IMR-90 (cell line): Measurements from ENCODE around the gene SYT5. TPM values are rescaled to one million over a fixed set of nuclear protein-coding genes. Genes with fewer than 3 reads are reported as not detected.

ENCODE experiments used
- ATAC-seq: fragments of 200-7000 bp; cut with Tn5 transposase; 2 replicates; pipeline ENCODE4 v1.9.1; 2020; ENCODE audit warnings: low read depth, mild to moderate bottlenecking, moderate library complexity
- BruUV-seq: library from RNA; stranded (reverse); fragments of 400-500 nt; replicated peaks from 2 replicates; lab custom pipeline; 2021; lab: Mats Ljungman, UMichigan
- CTCF ChIA-PET: fragments of 300-600 bp; formaldehyde crosslinking; extraction: SDS; loops from one replicate; lab custom pipeline; 2021; ENCODE audit warnings: antibody characterized with exemption; lab: Yijun Ruan, JAX
- POLR2A ChIA-PET: fragments of 300-600 bp; sonication (Branson Sonifier 250); formaldehyde crosslinking; loops from one replicate; lab custom pipeline; 2022; ENCODE audit warnings: antibody characterized with exemption; ENCODE audit not compliant: unreplicated experiment; lab: Charles Lee
- DNase-seq: peaks from one replicate; pipeline ENCODE4 v3.0.0; 2013
- H2AFZ ChIP-seq: replicated peaks from 2 replicates; pipeline ENCODE3; 2013; ENCODE audit warnings: low read length, mild to moderate bottlenecking; ENCODE audit not compliant: poor library complexity
- H2AK5ac ChIP-seq: 2 replicates; pipeline ENCODE4 v1.6.1; 2013; ENCODE audit warnings: low read depth, low read length, inconsistent platforms
- H2AK9ac ChIP-seq: replicated peaks from 2 replicates; pipeline ENCODE3; 2013; ENCODE audit warnings: mild to moderate bottlenecking, low read depth, low read length, moderate library complexity; ENCODE audit not compliant: poor library complexity
- H2BK120ac ChIP-seq: 2 replicates; pipeline ENCODE4 v1.6.1; 2013; ENCODE audit warnings: low read depth, low read length, inconsistent platforms
- H2BK15ac ChIP-seq: 3 replicates; pipeline ENCODE4 v1.6.1; 2013; ENCODE audit warnings: low read depth, low read length, inconsistent platforms
- H2BK20ac ChIP-seq: 2 replicates; pipeline ENCODE4 v1.6.1; 2013; ENCODE audit warnings: low read depth, mild to moderate bottlenecking, inconsistent platforms, low read length, moderate library complexity
- H2BK5ac ChIP-seq: 2 replicates; pipeline ENCODE4 v1.6.1; 2013; ENCODE audit warnings: mild to moderate bottlenecking, low read depth, low read length, inconsistent platforms; ENCODE audit not compliant: poor library complexity, severe bottlenecking
- H3K14ac ChIP-seq: replicated peaks from 2 replicates; pipeline ENCODE4 v1.6.1; 2013; ENCODE audit warnings: low read depth, low read length, inconsistent platforms
- H3K18ac ChIP-seq: 2 replicates; pipeline ENCODE4 v1.6.1; 2013; ENCODE audit warnings: low read depth, low read length, control low read depth
- H3K23ac ChIP-seq: 2 replicates; pipeline ENCODE4 v1.6.1; 2013; ENCODE audit warnings: low read depth, low read length, inconsistent platforms
- H3K27ac ChIP-seq: 2 replicates; pipeline ENCODE4 v1.5.1; 2013; ENCODE audit warnings: mild to moderate bottlenecking, control low read depth, low read length; ENCODE audit not compliant: insufficient read depth
- H3K27me3 ChIP-seq: 2 replicates; pipeline ENCODE4 v1.6.1; 2013; ENCODE audit warnings: low read length; ENCODE audit not compliant: control insufficient read depth, insufficient read depth
- H3K36me3 ChIP-seq: 2 replicates; pipeline ENCODE4 v1.6.1; 2013; ENCODE audit warnings: low read length, mixed read lengths; ENCODE audit not compliant: control insufficient read depth, insufficient read depth
- H3K4ac ChIP-seq: 2 replicates; pipeline ENCODE4 v1.6.1; 2013; ENCODE audit warnings: low read depth, low read length, inconsistent platforms
- H3K4me1 ChIP-seq: 2 replicates; pipeline ENCODE4 v1.6.1; 2013; ENCODE audit warnings: low read length, mixed read lengths; ENCODE audit not compliant: control insufficient read depth, insufficient read depth
- H3K4me2 ChIP-seq: 2 replicates; pipeline ENCODE4 v1.6.1; 2013; ENCODE audit warnings: low read depth, mild to moderate bottlenecking, control low read depth, low read length, moderate library complexity
- H3K4me3 ChIP-seq: 2 replicates; pipeline ENCODE4 v1.5.1; 2013; ENCODE audit warnings: low read depth, mild to moderate bottlenecking, control low read depth, low read length, moderate library complexity; ENCODE audit not compliant: insufficient read depth
- H3K56ac ChIP-seq: 2 replicates; pipeline ENCODE4 v1.6.1; 2013; ENCODE audit warnings: low read length, inconsistent platforms; ENCODE audit not compliant: insufficient read depth; ENCODE audit errors: extremely low read depth
- H3K79me1 ChIP-seq, 2 experiments: 2 replicates each; pipeline ENCODE4 v1.6.1; 2013; ENCODE audit warnings: low read length in 2 of 2, inconsistent platforms in 1 of 2, low read depth in 1 of 2
- H3K9ac ChIP-seq: 2 replicates; pipeline ENCODE4 v1.6.1; 2013; ENCODE audit warnings: low read depth, low read length, control low read depth
- H3K9me1 ChIP-seq: 2 replicates; pipeline ENCODE4 v1.6.1; 2013; ENCODE audit warnings: low read length, inconsistent platforms; ENCODE audit not compliant: insufficient read depth
- H3K9me3 ChIP-seq: 2 replicates; pipeline ENCODE4 v1.6.1; 2013; ENCODE audit warnings: low read length; ENCODE audit not compliant: control insufficient read depth, insufficient read depth
- H4K20me1 ChIP-seq: 2 replicates; pipeline ENCODE4 v1.6.1; 2013; ENCODE audit warnings: low read length, inconsistent platforms; ENCODE audit not compliant: insufficient read depth
- H4K5ac ChIP-seq: 2 replicates; pipeline ENCODE4 v1.6.1; 2013; ENCODE audit warnings: mild to moderate bottlenecking, low read depth, low read length, control low read depth
- H4K8ac ChIP-seq, 2 experiments: 2 replicates each; pipeline ENCODE4 v1.6.1; 2013; ENCODE audit warnings: low read depth in 2 of 2, low read length in 2 of 2, control low read depth in 1 of 2, inconsistent platforms in 1 of 2
- H4K91ac ChIP-seq: 2 replicates; pipeline ENCODE4 v1.6.1; 2013; ENCODE audit warnings: low read depth, low read length, inconsistent platforms; ENCODE audit not compliant: insufficient read depth
- RCOR1 ChIP-seq: IDR thresholded peaks from 2 replicates; pipeline ENCODE4 v1.6.1; 2012; ENCODE audit warnings: mild to moderate bottlenecking, low read length, improper control_type of control experiment; ENCODE audit not compliant: insufficient replicate concordance
- dilution Hi-C: fragments of 300-500 bp; cut with HindIII; formaldehyde crosslinking; loops from one replicate; pipeline ENCODE4 v1.14.3; 2018; ENCODE audit warnings: low sequenced_read_pairs; ENCODE audit not compliant: unreplicated experiment
- in situ Hi-C: fragments of 300-500 bp; cut with MboI; formaldehyde crosslinking; loops from 3 replicates; pipeline ENCODE4 v1.14.3; 2019; ENCODE audit warnings: low sequenced_read_pairs, inconsistent platforms, mixed read lengths
- intact Hi-C: fragments of 100-400 bp; cut with micrococcal nuclease; formaldehyde crosslinking; loops from 2 replicates; pipeline ENCODE4 v1.10.0; 2022
- polyA plus RNA-seq, 3 experiments: library from polyadenylated mRNA; depleted of rRNA; stranded (reverse); fragments of >200 nt; gene quantifications; 2 replicates each; pipeline ENCODE4 v1.2.3, GENCODE V29; 2012; ENCODE audit warnings: low replicate concordance in 1 of 3
- total RNA-seq: library from RNA; depleted of rRNA; stranded (reverse); fragments of >200 nt; gene quantifications from 2 replicates; pipeline ENCODE4 v1.2.3, GENCODE V29; 2012

Gene SYT5
- total and polyA plus RNA-seq, 2 of the 4 experiments (the other 2 are of a cell fraction) = under 0.01 to 0.15 TPM

- H2AFZ ChIP-seq = peak overlapping the region; percentile 44
These were observed 28.1 kb downstream of the SYT5 start for GRCh38 chr19:55152017-55152416.

More at GRCh38 chr19:55152017-55152416, 28.1 kb downstream of the SYT5 start:
- no peak overlapping the region for H4K91ac ChIP-seq
- H3K4ac ChIP-seq = no peak overlapping the region
- H4K5ac ChIP-seq = no peak overlapping the region
- no peak overlapping the region for H3K56ac ChIP-seq
- ChIA-PET POLR2A (no interaction called here), CTCF (no interaction called here)
- H3K14ac ChIP-seq = no peak overlapping the region
- H2BK120ac ChIP-seq = no peak overlapping the region
- dilution Hi-C loops = no loop called here
- no peak for DNase-seq
- no peak overlapping the region for H3K27ac ChIP-seq
- in situ Hi-C loops = no loop called here
- H2BK5ac ChIP-seq = no peak overlapping the region
- H3K9ac ChIP-seq = no peak overlapping the region
- H4K8ac ChIP-seq = no peak overlapping the region
- no peak for ATAC-seq
- no peaks in the 10 kb centered on the region for H3K9me3 ChIP-seq
- H3K4me2 ChIP-seq = no peak overlapping the region
- H3K4me3 ChIP-seq = no peak overlapping the region
- no peaks in the 10 kb centered on the region for H3K9me1 ChIP-seq
- H4K20me1 ChIP-seq = no peaks in the 10 kb centered on the region
- no peak overlapping the region for H3K18ac ChIP-seq
- no peak overlapping the region for H2BK20ac ChIP-seq
- no TSS peak for BruUV-seq
- H3K4me1 ChIP-seq = peaks cover 1% of the 10 kb centered on the region; the same call in 1 of the 2 replicates
- H3K79me1 ChIP-seq = no peaks in the 10 kb centered on the region
- no peaks in the 10 kb centered on the region for H3K36me3 ChIP-seq
- H2AK5ac ChIP-seq = no peak overlapping the region
- H2BK15ac ChIP-seq = no peak overlapping the region
- H2AK9ac ChIP-seq = no peak overlapping the region
- TF ChIP-seq RCOR1 = no peak
- H3K23ac ChIP-seq = no peak overlapping the region
- H3K27me3 ChIP-seq = peaks cover 43% of the 10 kb centered on the region
- intact Hi-C loops = no loop called here
